K562 (cell line): Measurements from ENCODE around the gene TTC24. TPM values are rescaled to one million over a fixed set of nuclear protein-coding genes. Genes with fewer than 3 reads are reported as not detected.
A peak's percentile ranks its signal among the peaks of the same experiment; 100 is the strongest.
"Not testable (repeated sequence)": the region's sequence is repeated elsewhere in the genome, so short reads cannot be mapped to it uniquely, and the experiment has no call there.

Experiments used
- ATAC-seq: fragments of 200-7000 bp; cut with Tn5 transposase; 3 replicates; pipeline ENCODE4 v1.9.1; 2020; ENCODE audit warnings: moderate library complexity
- BruUV-seq: library from RNA; stranded (reverse); fragments of 400-500 nt; replicated peaks from 2 replicates; lab custom pipeline; 2021; lab: Mats Ljungman, UMichigan
- CTCF ChIA-PET: fragments of 300-600 bp; formaldehyde crosslinking; extraction: SDS; loops from one replicate; lab custom pipeline; 2021; ENCODE audit warnings: low intra/inter-chr PET ratio; lab: Yijun Ruan, JAX
- POLR2A ChIA-PET: fragments of 300-600, 350-650 bp; sonication (Branson Sonifier 250); formaldehyde crosslinking; extraction: SDS; loops from one replicate; lab custom pipeline; 2021; ENCODE audit warnings: antibody characterized with exemption, inconsistent platforms; lab: Yijun Ruan, JAX
- DNase-seq, 4 experiments: peaks; one replicate each; pipeline versions ENCODE4 v3.0.0 to v3.0.0-alpha.2; 2011 to 2018; ENCODE audit warnings: low spot score in 3 of 4, mixed read lengths in 3 of 4; ENCODE audit errors: extremely low read depth in 1 of 4
- FAIRE-seq: peaks from 2 replicates; lab custom pipeline; 2011; peaks lifted over from hg19 to GRCh38; lab: Jason Lieb, UNC
- H2AFZ ChIP-seq: 2 replicates; pipeline ENCODE4 v1.6.0; 2011; ENCODE audit warnings: low read depth, low read length, control low read depth, inconsistent platforms
- H3K27ac ChIP-seq: fragments of 200-600 bp; 3 replicates; pipeline ENCODE4 v1.8.0; 2011; ENCODE audit warnings: low read depth, mild to moderate bottlenecking, control low read depth, inconsistent platforms, low read length, moderate library complexity, mixed read lengths; ENCODE audit errors: extremely low read depth
- H3K27me3 ChIP-seq, 2 experiments: fragments of 300-600 bp in 1 of 2; 2 replicates in 1 of 2; 3 replicates in 1 of 2; pipeline versions ENCODE4 v1.6.0 to v1.8.0; 2011; ENCODE audit warnings: inconsistent platforms in 2 of 2, low read length in 2 of 2, mild to moderate bottlenecking in 1 of 2, mixed read lengths in 1 of 2, moderate library complexity in 1 of 2; ENCODE audit not compliant: control insufficient read depth in 2 of 2, insufficient read depth in 2 of 2
- H3K36me3 ChIP-seq: fragments of 300-600 bp; 3 replicates; pipeline ENCODE4 v1.8.0; 2011; ENCODE audit warnings: mild to moderate bottlenecking, low read length, inconsistent platforms; ENCODE audit not compliant: control insufficient read depth, insufficient read depth
- H3K4me1 ChIP-seq, 2 experiments: fragments of 200-600 bp in 1 of 2; replicated peaks in 1 of 2; 2 replicates in 1 of 2; 3 replicates in 1 of 2; pipeline versions ENCODE4 v1.5.1 to v1.8.0; 2011; ENCODE audit warnings: inconsistent platforms in 2 of 2, low read length in 2 of 2, mild to moderate bottlenecking in 1 of 2, mixed read lengths in 1 of 2, moderate library complexity in 1 of 2; ENCODE audit not compliant: control insufficient read depth in 2 of 2, insufficient read depth in 2 of 2
- H3K4me2 ChIP-seq: 2 replicates; pipeline ENCODE4 v1.6.1; 2011; ENCODE audit warnings: low read length, control low read depth, inconsistent platforms, mixed read lengths; ENCODE audit not compliant: insufficient read depth
- H3K4me3 ChIP-seq: fragments of 200-600 bp; sonication (generic), shearing (Covaris generic); 2 replicates; pipeline ENCODE4 v1.5.1; 2016; ENCODE audit warnings: control low read depth, inconsistent platforms
- H3K79me2 ChIP-seq: fragments of 200-600 bp; 3 replicates; pipeline ENCODE4 v1.8.0; 2011; ENCODE audit warnings: low read length, inconsistent platforms; ENCODE audit not compliant: control insufficient read depth, insufficient read depth
- H3K9ac ChIP-seq, 2 experiments: 2 replicates each; pipeline versions ENCODE4 v1.6.0 to v1.6.1; 2011; ENCODE audit warnings: low read depth in 2 of 2, low read length in 2 of 2, control low read depth in 1 of 2, inconsistent platforms in 1 of 2, mild to moderate bottlenecking in 1 of 2, mixed read lengths in 1 of 2; ENCODE audit not compliant: insufficient read depth in 1 of 2
- H3K9me1 ChIP-seq: one replicate; pipeline ENCODE4 v1.6.0; 2011; ENCODE audit warnings: inconsistent platforms, mild to moderate bottlenecking, low read length, moderate library complexity; ENCODE audit not compliant: control insufficient read depth, insufficient read depth
- H3K9me3 ChIP-seq: replicated peaks from 2 replicates; pipeline ENCODE4 v1.5.1; 2011; ENCODE audit warnings: low read depth, low read length, inconsistent platforms; ENCODE audit not compliant: control insufficient read depth, insufficient read depth
- H4K20me1 ChIP-seq: replicated peaks from 2 replicates; pipeline ENCODE4 v1.6.1; 2011; ENCODE audit warnings: low read length, inconsistent platforms, mixed read lengths; ENCODE audit not compliant: control insufficient read depth, insufficient read depth
- ARID1B ChIP-seq: fragments of 450-650 bp; IDR thresholded peaks from 2 replicates; pipeline ENCODE4 v1.6.1; 2016; ENCODE audit warnings: antibody characterized with exemption, mild to moderate bottlenecking, inconsistent platforms
- ARID3A ChIP-seq: IDR thresholded peaks from 2 replicates; pipeline ENCODE4 v1.6.1; 2012; ENCODE audit warnings: low read depth, low read length, improper control_type of control experiment, borderline replicate concordance
- BRD9 ChIP-seq: fragments of 450-650 bp; IDR thresholded peaks from 2 replicates; pipeline ENCODE4 v1.6.1; 2018; ENCODE audit warnings: low read depth; ENCODE audit not compliant: partially characterized antibody
- DNMT1 ChIP-seq: fragments of 450-650 bp; IDR thresholded peaks from 2 replicates; pipeline ENCODE4 v1.6.1; 2016; ENCODE audit warnings: antibody characterized with exemption, mild to moderate bottlenecking
- FOSL1 ChIP-seq: fragments of 200-800 bp; sonication (Bioruptor generic); conservative IDR thresholded peaks from 2 replicates; pipeline ENCODE4 v1.6.1; 2016; ENCODE audit warnings: missing genetic modification characterization, missing compliant biosample characterization
- MTA3 ChIP-seq: fragments of 450-650 bp; formaldehyde crosslinking; IDR thresholded peaks from 2 replicates; pipeline ENCODE4 v1.6.1; 2017; ENCODE audit warnings: mild to moderate bottlenecking, borderline replicate concordance
- NR2C2 ChIP-seq, 2 experiments: fragments of 200-800 bp in 1 of 2; sonication (Bioruptor generic) in 1 of 2; sonication (generic) in 1 of 2; formaldehyde crosslinking in 1 of 2; IDR thresholded peaks; 2 replicates each; pipeline versions ENCODE4 v1.6.1 to v1.8.0; 2016 to 2022; ENCODE audit warnings: mild to moderate bottlenecking in 1 of 2, missing compliant biosample characterization in 1 of 2, missing genetic modification characterization in 1 of 2, missing genetic modification reagents in 1 of 2
- PCBP2 ChIP-seq: fragments of 200-400 bp; formaldehyde crosslinking; IDR thresholded peaks from 2 replicates; pipeline ENCODE4 v1.6.1; 2018; ENCODE audit warnings: low read length, low read depth, mild to moderate bottlenecking, moderate library complexity; ENCODE audit not compliant: poor library complexity, severe bottlenecking
- RNF2 ChIP-seq: sonication (generic); IDR thresholded peaks from 2 replicates; pipeline ENCODE4 v1.6.1; 2016
- TBP ChIP-seq: optimal IDR thresholded peaks from 2 replicates; pipeline ENCODE3; 2011; ENCODE audit warnings: low read depth, low read length, improper control_type of control experiment
- TGIF2 ChIP-seq: sonication (generic); formaldehyde crosslinking; IDR thresholded peaks from 2 replicates; pipeline ENCODE4 v1.8.1; 2022; ENCODE audit warnings: mild to moderate bottlenecking, missing genetic modification reagents, moderate library complexity
- TRIM24 ChIP-seq, 2 experiments: fragments of 450-650 bp; IDR thresholded peaks; 2 replicates each; pipeline ENCODE4 v1.6.1; 2016
- XRCC4 ChIP-seq: IDR thresholded peaks from one replicate; pipeline ENCODE4 v1.6.1; 2011; ENCODE audit not compliant: insufficient read depth, insufficient read length; ENCODE audit errors: extremely low read depth
- WGBS: fragments of 100-300 bp; shearing (Covaris generic); methylation state at CpG from one replicate; pipeline ENCODE4 v1.1.6; 2016; ENCODE audit warnings: low coverage, mixed read lengths; ENCODE audit not compliant: insufficient coverage; ENCODE audit errors: missing lambda C conversion rate; 5-methylcytosine and 5-hydroxymethylcytosine counted together
- in situ Hi-C: fragments of 300-500 bp; cut with MboI; formaldehyde crosslinking; loops from 4 replicates; pipeline ENCODE4 v1.15.0; 2018; ENCODE audit warnings: inconsistent platforms, mixed read lengths
- intact Hi-C: fragments of 100-400 bp; cut with micrococcal nuclease; formaldehyde crosslinking; loops from 2 replicates; pipeline ENCODE4 v1.14.2; 2022
- polyA plus RNA-seq, 8 experiments: library from polyadenylated mRNA; depleted of rRNA in 4 of 8; stranded (reverse) in 5 of 8; unstranded in 3 of 8; fragments of >200 nt; fragmentation: Nextera tagmentation in 2 of 8; fragmentation: Illumina TruSeq in 1 of 8; extraction: Ambion mirVana in 2 of 8; extraction: Trizol in 1 of 8; gene quantifications; 2 replicates each; pipeline versions ENCODE4 v1.2.1 to v1.2.3, GENCODE V29; 2011 to 2014; ENCODE audit warnings: inconsistent platforms in 1 of 8, missing spikeins in 1 of 8
- total RNA-seq, 7 experiments: library from RNA; depleted of rRNA in 6 of 7; stranded (reverse); fragments of >200 nt in 6 of 7; fragmentation: Illumina TruSeq in 2 of 7; extraction: Trizol in 2 of 7; gene quantifications; 2 replicates each; pipeline versions ENCODE4 v1.2.1 to v1.2.3, GENCODE V29; 2011 to 2021; ENCODE audit warnings: low replicate concordance in 1 of 7
- TF ChIP-seq, protein P1 (sequence below), 2 experiments: fragments of 450-650 bp in 1 of 2; sonication (generic) in 1 of 2; formaldehyde crosslinking in 1 of 2; IDR thresholded peaks in 1 of 2; conservative IDR thresholded peaks in 1 of 2; 2 replicates each; pipeline versions ENCODE4 v1.6.1 to v1.8.1; 2016 to 2023; ENCODE audit warnings: mild to moderate bottlenecking in 2 of 2, moderate library complexity in 2 of 2, inconsistent platforms in 1 of 2, missing genetic modification reagents in 1 of 2

Gene TTC24
- total and polyA plus RNA-seq, 9 of the 15 experiments (the other 6 are each of a cell fraction or from before 2014, with no cell fraction given): not detected

GRCh38 chr1:156587927-156588326, 8.4 kb downstream of the TTC24 start:
- not testable (repeated sequence) for FAIRE-seq

DNA sequence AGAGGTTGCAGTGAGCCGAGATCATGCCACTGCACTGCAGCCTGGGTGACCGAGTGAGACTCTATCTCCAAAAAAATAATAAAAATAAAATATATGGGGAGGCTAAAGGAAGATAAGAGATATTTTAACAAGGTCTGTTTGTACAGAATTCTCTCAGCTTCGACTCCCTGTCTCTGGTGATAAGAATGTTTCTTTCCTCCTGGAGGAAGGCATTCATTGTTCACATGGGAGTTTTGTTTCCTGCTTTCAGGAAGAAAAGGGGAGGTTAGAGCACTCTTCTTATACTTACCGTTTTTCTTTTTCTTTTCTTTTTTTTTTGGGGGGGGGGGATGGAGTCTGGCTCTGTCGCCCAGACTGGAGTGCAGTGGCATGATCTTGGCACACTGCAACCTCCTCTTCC, 10.0 kb downstream of the TTC24 start:
- in situ Hi-C loops: no loop called here
- POLR2A ChIA-PET: interaction anchor here (1.0 to 1.1 kb wide), 5 partner anchors 8 to 134 kb away, joined by 3 to 4 read pairs (median 3); no protein-coding TSS in a partner anchor
- no peak for ATAC-seq
- TF ChIP-seq DNMT1 (no peak), TRIM24 (IDR thresholded peaks at IDR 0.05) (no peak), MTA3 (no peak), TGIF2 (CRISPR knock-in tag) (no peak), ARID1B (no peak), RNF2 (no peak), ARID3A (no peak), TBP (no peak), BRD9 (no peak), PCBP2 (no peak), XRCC4 (no peak), NR2C2 (CRISPR knock-in tag; IDR thresholded peaks at IDR 0.05) (no peak), NR2C2 (tag; IDR thresholded peaks at IDR 0.05) (no peak)

More at GRCh38 chr1:156587927-156588326, 8.4 kb downstream of the TTC24 start:
- ATAC-seq, DNase-seq, H3K9me1 ChIP-seq, intact Hi-C loops, H4K20me1 ChIP-seq, H3K36me3 ChIP-seq, H3K27me3 ChIP-seq, H3K9ac ChIP-seq, H2AFZ ChIP-seq, H3K4me3 ChIP-seq, in situ Hi-C loops, BruUV-seq, H3K4me2 ChIP-seq, H3K9me3 ChIP-seq, H3K27ac ChIP-seq: not testable (repeated sequence)
- CTCF ChIA-PET: interaction anchor here (1.8 kb wide), 1 partner anchor 21 kb away, joined by 4 read pairs; no protein-coding TSS in a partner anchor
- Histone ChIP-seq H3K4me1 (peaks cover 12 to 15% of the 10 kb centered on the region in 2 experiments; a peak in 4 of 5 replicates), H3K79me2 (peaks cover 17% of the 10 kb centered on the region)
- TF ChIP-seq, protein P1, sequence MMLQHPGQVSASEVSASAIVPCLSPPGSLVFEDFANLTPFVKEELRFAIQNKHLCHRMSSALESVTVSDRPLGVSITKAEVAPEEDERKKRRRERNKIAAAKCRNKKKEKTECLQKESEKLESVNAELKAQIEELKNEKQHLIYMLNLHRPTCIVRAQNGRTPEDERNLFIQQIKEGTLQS (IDR thresholded peaks at IDR 0.05): peak; percentile 60
- TF ChIP-seq, protein P1 (CRISPR knock-in tag; conservative IDR thresholded peaks at IDR 0.05): not testable (repeated sequence)
- TF ChIP-seq FOSL1 (tag): 0 out of 2 replicates have a peak, but pooled peaks have one; percentile 19
- WGBS: 56% methylated on average over 8 of the region's 8 CpGs
- POLR2A ChIA-PET: interaction anchor here (1.2 kb wide), 1 partner anchor 10 kb away, joined by 4 read pairs; no protein-coding TSS in a partner anchor

More for the DNA sequence above, 10.0 kb downstream of the TTC24 start:
- no peaks in the 10 kb centered on the region for H3K9me1 ChIP-seq
- CTCF ChIA-PET: interaction anchor here (0.6 kb wide), 1 partner anchor 204 kb away, joined by 3 read pairs; no protein-coding TSS in a partner anchor
- peaks cover 10 to 15% of the 10 kb centered on the region in 2 experiments; a peak in 4 of 5 replicates for H3K4me1 ChIP-seq
- no peak overlapping the region for H3K4me3 ChIP-seq
- 15% methylated on average over 3 of the region's 5 CpGs for WGBS
- no peaks in the 10 kb centered on the region for H4K20me1 ChIP-seq
- peaks cover 21% of the 10 kb centered on the region for H3K79me2 ChIP-seq
- H3K4me2 ChIP-seq: no peak overlapping the region
- H2AFZ ChIP-seq: peak overlapping the region; percentile 54
- DNase-seq: no peak
- H3K27ac ChIP-seq: no peak overlapping the region
- no peaks in the 10 kb centered on the region for H3K9me3 ChIP-seq
- BruUV-seq: no TSS peak
- no peaks in the 10 kb centered on the region for H3K27me3 ChIP-seq
- H3K36me3 ChIP-seq: peaks cover 25% of the 10 kb centered on the region
- H3K9ac ChIP-seq: no peak overlapping the region
- no peak for FAIRE-seq
- intact Hi-C loops: no loop called here
